ENCODE measurements around the gene RTKN2. TPM values are rescaled to one million over a fixed set of nuclear protein-coding genes. Genes with fewer than 3 reads are reported as not detected.

The RTKN2 gene
- total and polyA plus RNA-seq, 10 of the 15 experiments (the other 5 are each of a cell fraction or from before 2014, with no cell fraction given): 0.10 TPM; not detected in 9

GRCh38 chr10:62302760-62303159 is 34.1 kb upstream of the RTKN2 start:
- ChIA-PET SMC1A (ENCODE audit: uncharacterized antibody, unreplicated experiment) (interaction anchor here (1.4 kb wide), 1 partner anchor 9 kb away, joined by 3 read pairs; no protein-coding TSS in a partner anchor), RAD21 (ENCODE audit: unreplicated experiment) (no interaction called here), CTCF (interaction anchor here (0.8 kb wide), 1 partner anchor 58 kb away, joined by 3 read pairs; no protein-coding TSS in a partner anchor), POLR2A (no interaction called here)
- no peak for FAIRE-seq
- no peak for ATAC-seq
- no peak overlapping the region for H3K4me3 ChIP-seq
- H4K20me1 ChIP-seq (ENCODE audit: control insufficient read depth, insufficient read depth): no peaks in the 10 kb centered on the region
- intact Hi-C loops (cut with micrococcal nuclease; ENCODE audit: unreplicated experiment): loop anchor here (5.0 kb wide), 1 partner anchor 40 kb away; no protein-coding TSS in a partner anchor
- H3K4me2 ChIP-seq (ENCODE audit: control insufficient read depth, insufficient read depth): no peak overlapping the region
- H3K79me2 ChIP-seq (ENCODE audit: control insufficient read depth, insufficient read depth, low read length): no peaks in the 10 kb centered on the region
- no peak overlapping the region for H3K27ac ChIP-seq (ENCODE audit: control insufficient read depth, insufficient read depth)
- in situ Hi-C loops (cut with MboI): no loop called here
- 0 out of 4 replicates have a peak, but pooled peaks cover 0 to 2% of the 10 kb centered on the region in 2 experiments for H3K27me3 ChIP-seq (replicated peaks in 1 of 2; ENCODE audit: control insufficient read depth in 2 of 2, insufficient read depth in 2 of 2, low read length in 1 of 2)
- H2AFZ ChIP-seq (ENCODE audit: control insufficient read depth, low read depth, low read length): no peak overlapping the region
- no peak for DNase-seq (ENCODE audit: low read depth, low spot score)
- H3K36me3 ChIP-seq (ENCODE audit: control insufficient read depth in 2 of 2, insufficient read depth in 2 of 2, low read length in 1 of 2): no peaks in the 10 kb centered on the region
- WGBS (ENCODE audit: insufficient coverage, insufficient replicate concordance, low lambda C conversion rate, missing lambda C conversion rate): 56% methylated on average over 4 of the region's 4 CpGs
- no peaks in the 10 kb centered on the region; the same call in 2 of the 3 replicates for H3K9me3 ChIP-seq (replicated peaks; ENCODE audit: control insufficient read depth, insufficient read depth, low read length)
- no peaks in the 10 kb centered on the region for H3K4me1 ChIP-seq (ENCODE audit: control insufficient read depth, insufficient read depth, low read length)
- BruUV-seq (replicated peaks): no TSS peak
- TF ChIP-seq BCL11A (IDR thresholded peaks at IDR 0.05; ENCODE audit: low read depth, low read length) (no peak), CBX3 (IDR thresholded peaks at IDR 0.05; ENCODE audit: borderline replicate concordance, low read depth) (no peak), ASH2L (IDR thresholded peaks at IDR 0.05; ENCODE audit: borderline replicate concordance, low read depth) (no peak), IRF5 (IDR thresholded peaks at IDR 0.05; ENCODE audit: borderline replicate concordance) (no peak), ELK1 (IDR thresholded peaks at IDR 0.05; ENCODE audit: low read depth, low read length) (no peak), NFYA (IDR thresholded peaks at IDR 0.05; ENCODE audit: borderline replicate concordance, low read depth, low read length) (no peak), BACH1 (IDR thresholded peaks at IDR 0.05; ENCODE audit: borderline replicate concordance) (no peak), NR2F1 (conservative IDR thresholded peaks at IDR 0.05) (no peak)
- no peak overlapping the region for H3K9ac ChIP-seq (ENCODE audit: control insufficient read depth, insufficient read depth, low read length)
